H9 (cell line): ENCODE measurements around the gene INTS1. TPM values are rescaled to one million over a fixed set of nuclear protein-coding genes. Genes with fewer than 3 reads are reported as not detected.

ENCODE experiments used
- DNase-seq: peaks from one replicate; pipeline ENCODE4 v3.0.0-alpha.2; 2017
- H2AFZ ChIP-seq: one replicate; pipeline ENCODE4 v1.6.1; 2013; ENCODE audit warnings: mild to moderate bottlenecking, low read length, control low read depth, moderate library complexity
- H2AK5ac ChIP-seq: 2 replicates; pipeline ENCODE4 v1.6.1; 2013; ENCODE audit warnings: low read length, control low read depth, mixed read lengths; ENCODE audit not compliant: insufficient read length
- H2BK120ac ChIP-seq: one replicate; pipeline ENCODE4 v1.6.1; 2013; ENCODE audit warnings: low read depth, mild to moderate bottlenecking, low read length, control low read depth, inconsistent platforms; ENCODE audit not compliant: poor library complexity, severe bottlenecking
- H2BK12ac ChIP-seq: 2 replicates; pipeline ENCODE4 v1.6.1; 2013; ENCODE audit warnings: low read length, control low read depth, mixed read lengths, low read depth; ENCODE audit not compliant: insufficient read length
- H2BK15ac ChIP-seq: 2 replicates; pipeline ENCODE4 v1.6.1; 2013; ENCODE audit warnings: low read depth, low read length, control low read depth
- H2BK20ac ChIP-seq: one replicate; pipeline ENCODE4 v1.6.1; 2013; ENCODE audit warnings: low read depth, mild to moderate bottlenecking, low read length, control low read depth, inconsistent platforms; ENCODE audit not compliant: poor library complexity, severe bottlenecking
- H2BK5ac ChIP-seq: 2 replicates; pipeline ENCODE4 v1.6.1; 2013; ENCODE audit warnings: low read length, control low read depth, mixed read lengths; ENCODE audit not compliant: insufficient read length
- H3K14ac ChIP-seq: 2 replicates; pipeline ENCODE4 v1.6.1; 2013; ENCODE audit warnings: low read length, control low read depth; ENCODE audit not compliant: insufficient read depth
- H3K18ac ChIP-seq: 2 replicates; pipeline ENCODE4 v1.6.1; 2013; ENCODE audit warnings: low read depth, mild to moderate bottlenecking, mixed read lengths, low read length, control low read depth; ENCODE audit not compliant: insufficient read length
- H3K23ac ChIP-seq: 2 replicates; pipeline ENCODE4 v1.6.1; 2013; ENCODE audit warnings: low read length, control low read depth, mixed read lengths, low read depth; ENCODE audit not compliant: insufficient read length
- H3K23me2 ChIP-seq: 2 replicates; pipeline ENCODE4 v1.6.1; 2013; ENCODE audit warnings: low read depth, mild to moderate bottlenecking, mixed read lengths, low read length, control low read depth; ENCODE audit not compliant: insufficient read length, poor library complexity, severe bottlenecking
- H3K27ac ChIP-seq: 2 replicates; pipeline ENCODE4 v1.5.1; 2013; ENCODE audit warnings: low read length, control low read depth, mixed read lengths, low read depth; ENCODE audit not compliant: insufficient read length
- H3K27me3 ChIP-seq: 2 replicates; pipeline ENCODE4 v1.6.1; 2013; ENCODE audit warnings: low read length, control low read depth, inconsistent platforms; ENCODE audit not compliant: insufficient read depth
- H3K4ac ChIP-seq: 2 replicates; pipeline ENCODE4 v1.6.1; 2013; ENCODE audit warnings: low read depth, mild to moderate bottlenecking, control low read depth, inconsistent platforms, low read length, moderate library complexity
- H3K4me1 ChIP-seq: 2 replicates; pipeline ENCODE4 v1.6.1; 2013; ENCODE audit warnings: low read length, control low read depth, inconsistent platforms; ENCODE audit not compliant: insufficient read depth
- H3K4me2 ChIP-seq: 2 replicates; pipeline ENCODE4 v1.6.1; 2013; ENCODE audit warnings: low read length, control low read depth, mixed read lengths; ENCODE audit not compliant: insufficient read length, insufficient read depth
- H3K56ac ChIP-seq: 2 replicates; pipeline ENCODE4 v1.6.1; 2013; ENCODE audit warnings: low read depth, mild to moderate bottlenecking, mixed read lengths, low read length, control low read depth; ENCODE audit not compliant: insufficient read length
- H3K79me1 ChIP-seq: 2 replicates; pipeline ENCODE4 v1.6.1; 2013; ENCODE audit warnings: low read depth, mild to moderate bottlenecking, moderate library complexity, low read length, control low read depth, inconsistent platforms; ENCODE audit not compliant: insufficient read depth, poor library complexity, severe bottlenecking
- H3K79me2 ChIP-seq: 2 replicates; pipeline ENCODE4 v1.6.1; 2013; ENCODE audit warnings: low read length, control low read depth, inconsistent platforms; ENCODE audit not compliant: insufficient read depth
- H3K9ac ChIP-seq: 2 replicates; pipeline ENCODE4 v1.6.1; 2013; ENCODE audit warnings: low read length, control low read depth, mixed read lengths; ENCODE audit not compliant: insufficient read length; ENCODE audit errors: extremely low read depth
- H3K9me3 ChIP-seq: one replicate; pipeline ENCODE4 v1.6.1; 2013; ENCODE audit warnings: low read depth, low read length, inconsistent platforms; ENCODE audit not compliant: control insufficient read depth
- H3T11ph ChIP-seq: one replicate; pipeline ENCODE4 v1.6.1; 2013; ENCODE audit warnings: mild to moderate bottlenecking, low read length, control low read depth, inconsistent platforms
- H4K20me1 ChIP-seq: one replicate; pipeline ENCODE4 v1.6.1; 2013; ENCODE audit not compliant: control insufficient read depth, insufficient read length, insufficient read depth
- H4K5ac ChIP-seq: 2 replicates; pipeline ENCODE4 v1.6.1; 2013; ENCODE audit warnings: low read depth, mild to moderate bottlenecking, mixed read lengths, low read length, control low read depth; ENCODE audit not compliant: insufficient read length
- H4K8ac ChIP-seq: replicated peaks from 2 replicates; pipeline ENCODE4 v1.6.1; 2013; ENCODE audit warnings: low read length, control low read depth, mixed read lengths, low read depth; ENCODE audit not compliant: insufficient read length
- H4K91ac ChIP-seq: 2 replicates; pipeline ENCODE4 v1.6.1; 2013; ENCODE audit warnings: low read depth, mild to moderate bottlenecking, moderate library complexity, mixed read lengths, low read length, control low read depth; ENCODE audit not compliant: insufficient read length
- H3K27ac Mint-ChIP-seq, 3 experiments: 2 replicates in 2 of 3; 3 replicates in 1 of 3; pipeline ENCODE4 v1.8.0; 2020 to 2021; ENCODE audit warnings: mixed read lengths in 3 of 3, mild to moderate bottlenecking in 1 of 3, moderate library complexity in 1 of 3
- H3K27me3 Mint-ChIP-seq: 2 replicates; pipeline ENCODE4 v1.8.0; 2021; ENCODE audit warnings: low read depth, mild to moderate bottlenecking, moderate library complexity, mixed read lengths
- H3K36me3 Mint-ChIP-seq, 3 experiments: 2 replicates in 2 of 3; 3 replicates in 1 of 3; pipeline ENCODE4 v1.8.0; 2020 to 2021; ENCODE audit warnings: low read depth in 3 of 3, mixed read lengths in 3 of 3; ENCODE audit not compliant: insufficient read depth in 1 of 3
- H3K4me1 Mint-ChIP-seq, 2 experiments: 2 replicates each; pipeline ENCODE4 v1.8.0; 2020; ENCODE audit warnings: mixed read lengths in 2 of 2
- H3K4me3 Mint-ChIP-seq, 2 experiments: 2 replicates in 1 of 2; 3 replicates in 1 of 2; pipeline ENCODE4 v1.8.0; 2020 to 2021; ENCODE audit warnings: mild to moderate bottlenecking in 2 of 2, mixed read lengths in 2 of 2, moderate library complexity in 1 of 2
- H3K9me3 Mint-ChIP-seq, 2 experiments: 2 replicates in 1 of 2; 3 replicates in 1 of 2; pipeline ENCODE4 v1.8.0; 2020; ENCODE audit warnings: mild to moderate bottlenecking in 2 of 2, mixed read lengths in 2 of 2, moderate library complexity in 1 of 2
- WGBS: extraction: QIAGEN DNeasy Blood & Tissue Kit; methylation state at CpG from one replicate; pipeline ENCODE4 v1.1.7; 2013; ENCODE audit warnings: missing lambda C conversion rate, low lambda C conversion rate, mixed read lengths; ENCODE audit not compliant: insufficient read length; ENCODE audit errors: extremely low coverage; 5-methylcytosine and 5-hydroxymethylcytosine counted together
- total RNA-seq: library from RNA; stranded (reverse); gene quantifications from 2 replicates; pipeline ENCODE4 v1.2.1, GENCODE V29; 2021
- TF ChIP-seq, protein P1 (sequence below): fragments of 200-600 bp; sonication (generic); conservative IDR thresholded peaks from 3 replicates; pipeline ENCODE4 v1.8.0; 2021; ENCODE audit warnings: antibody characterized with exemption, mild to moderate bottlenecking

The INTS1 gene
- total RNA-seq, 1 experiment from 2014 or later = 133 TPM

DNA sequence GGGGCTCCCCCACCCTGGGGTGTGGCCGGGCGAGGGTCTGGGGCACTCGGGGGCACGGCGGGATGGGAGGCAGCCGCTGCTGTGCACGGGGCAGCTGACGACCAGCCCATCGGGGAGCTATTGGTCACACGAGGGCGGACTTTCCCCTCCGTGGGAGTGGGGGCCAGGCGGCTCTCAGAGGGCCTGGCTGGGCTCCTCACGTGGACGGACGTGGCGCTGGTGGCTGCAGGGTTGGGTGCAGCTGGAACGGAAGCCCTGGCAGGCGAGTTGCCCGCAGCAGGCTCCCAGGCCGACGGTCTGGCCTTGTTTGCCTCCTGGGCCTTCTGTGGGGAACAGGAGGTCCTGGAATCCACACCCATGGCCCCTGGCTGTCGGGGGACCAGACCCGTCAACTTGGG is 59.3 kb downstream of the INTS1 start:
- Histone ChIP-seq H3K14ac (no peak overlapping the region), H2BK15ac (no peak overlapping the region), H2BK5ac (no peak overlapping the region), H2AK5ac (no peak overlapping the region), H3K4ac (no peak overlapping the region), H4K20me1 (no peaks in the 10 kb centered on the region), H2BK12ac (no peak overlapping the region), H3K23me2 (no peaks in the 10 kb centered on the region), H3K4me1 (no peaks in the 10 kb centered on the region), H3K9me3 (no peaks in the 10 kb centered on the region), H3K27ac (no peak overlapping the region), H3K79me1 (no peaks in the 10 kb centered on the region), H3K23ac (no peak overlapping the region), H4K91ac (no peak overlapping the region), H3K4me2 (no peak overlapping the region), H4K5ac (no peak overlapping the region), H4K8ac (no peak overlapping the region), H2AFZ (no peak overlapping the region), H2BK120ac (no peak overlapping the region), H3K79me2 (no peaks in the 10 kb centered on the region), H2BK20ac (no peak overlapping the region), H3K56ac (no peak overlapping the region), H3T11ph (no peak overlapping the region), H3K18ac (no peak overlapping the region), H3K27me3 (no peaks in the 10 kb centered on the region), H3K9ac (no peak overlapping the region)
- Mint-ChIP-seq H3K27me3 (no peaks in the 10 kb centered on the region), H3K27ac (no peak overlapping the region), H3K4me1 (peaks cover 3% of the 10 kb centered on the region in 2 experiments; a peak in 1 of 4 replicates), H3K4me3 (no peak overlapping the region), H3K36me3 (no peaks in the 10 kb centered on the region), H3K9me3 (no peaks in the 10 kb centered on the region; a peak in 1 of 5 replicates)
- TF ChIP-seq, protein P1, sequence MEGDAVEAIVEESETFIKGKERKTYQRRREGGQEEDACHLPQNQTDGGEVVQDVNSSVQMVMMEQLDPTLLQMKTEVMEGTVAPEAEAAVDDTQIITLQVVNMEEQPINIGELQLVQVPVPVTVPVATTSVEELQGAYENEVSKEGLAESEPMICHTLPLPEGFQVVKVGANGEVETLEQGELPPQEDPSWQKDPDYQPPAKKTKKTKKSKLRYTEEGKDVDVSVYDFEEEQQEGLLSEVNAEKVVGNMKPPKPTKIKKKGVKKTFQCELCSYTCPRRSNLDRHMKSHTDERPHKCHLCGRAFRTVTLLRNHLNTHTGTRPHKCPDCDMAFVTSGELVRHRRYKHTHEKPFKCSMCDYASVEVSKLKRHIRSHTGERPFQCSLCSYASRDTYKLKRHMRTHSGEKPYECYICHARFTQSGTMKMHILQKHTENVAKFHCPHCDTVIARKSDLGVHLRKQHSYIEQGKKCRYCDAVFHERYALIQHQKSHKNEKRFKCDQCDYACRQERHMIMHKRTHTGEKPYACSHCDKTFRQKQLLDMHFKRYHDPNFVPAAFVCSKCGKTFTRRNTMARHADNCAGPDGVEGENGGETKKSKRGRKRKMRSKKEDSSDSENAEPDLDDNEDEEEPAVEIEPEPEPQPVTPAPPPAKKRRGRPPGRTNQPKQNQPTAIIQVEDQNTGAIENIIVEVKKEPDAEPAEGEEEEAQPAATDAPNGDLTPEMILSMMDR = no peak
- no CpG with 5 or more reads among the region's 24 CpGs for WGBS
- no peak for DNase-seq
